DMS 273 (cell line): Measurements from ENCODE around the gene EMP2.
"Not testable (repeated sequence)": the region's sequence is repeated elsewhere in the genome, so short reads cannot be mapped to it uniquely, and the experiment has no call there.

Source experiments
- DNase-seq: peaks from one replicate; lab custom pipeline; 2025; ENCODE audit not compliant: unreplicated experiment; lab: John Stamatoyannopoulos, UW

The EMP2 gene

GRCh38 chr16:10552998-10553491 is 27.4 kb downstream of the EMP2 start:
- DNase-seq, result no peak

GRCh38 chr16:10552281-10552680 is 28.1 kb downstream of the EMP2 start:
- no peak for DNase-seq

- DNase-seq, result no peak
Measured at GRCh38 chr16:10551881-10552280, 28.5 kb downstream of the EMP2 start.

- no peak for DNase-seq
Measured at GRCh38 chr16:10548404-10548803, 32.0 kb downstream of the EMP2 start.

- no peak for DNase-seq
Measured at GRCh38 chr16:10547708-10548107, 32.7 kb downstream of the EMP2 start.

GRCh38 chr16:10543231-10543977 is 37.0 kb downstream of the EMP2 start:
- DNase-seq, result no peak

- DNase-seq, result peak; percentile 75
Measured at GRCh38 chr16:10541366-10541765, 39.0 kb downstream of the EMP2 start.

- DNase-seq, result no peak
Measured at GRCh38 chr16:10539793-10540192, 40.6 kb downstream of the EMP2 start.

- no peak for DNase-seq
Measured at GRCh38 chr16:10539236-10539635, 41.2 kb downstream of the EMP2 start.

GRCh38 chr16:10538583-10538982 is 41.8 kb downstream of the EMP2 start:
- no peak for DNase-seq

GRCh38 chr16:10537946-10538345 is 42.5 kb downstream of the EMP2 start:
- no peak for DNase-seq

GRCh38 chr16:10536814-10537389 is 43.5 kb downstream of the EMP2 start:
- no peak for DNase-seq

- DNase-seq, result not testable (repeated sequence)
Measured at GRCh38 chr16:10536328-10536727, 44.1 kb downstream of the EMP2 start.

- DNase-seq, result no peak
Measured at GRCh38 chr16:10535461-10535860, 44.9 kb downstream of the EMP2 start.

- no peak for DNase-seq
Measured at GRCh38 chr16:10534748-10535147, 45.6 kb downstream of the EMP2 start.

- not testable (repeated sequence) for DNase-seq
Measured at GRCh38 chr16:10533612-10534011, 46.8 kb downstream of the EMP2 start.

GRCh38 chr16:10531582-10531981 is 48.8 kb downstream of the EMP2 start:
- no peak for DNase-seq

- DNase-seq, result no peak
Measured at GRCh38 chr16:10530685-10531084, 49.7 kb downstream of the EMP2 start.

GRCh38 chr16:10529895-10530669 is 50.3 kb downstream of the EMP2 start:
- no peak for DNase-seq

GRCh38 chr16:10528635-10529034 is 51.8 kb downstream of the EMP2 start:
- no peak for DNase-seq

GRCh38 chr16:10526962-10527361 is 53.4 kb downstream of the EMP2 start:
- no peak for DNase-seq
